ENCODE measurements around the gene HTRA2.
"Not testable (repeated sequence)": the region's sequence is repeated elsewhere in the genome, so short reads cannot be mapped to it uniquely, and the experiment has no call there.

HTRA2 gene

DNA sequence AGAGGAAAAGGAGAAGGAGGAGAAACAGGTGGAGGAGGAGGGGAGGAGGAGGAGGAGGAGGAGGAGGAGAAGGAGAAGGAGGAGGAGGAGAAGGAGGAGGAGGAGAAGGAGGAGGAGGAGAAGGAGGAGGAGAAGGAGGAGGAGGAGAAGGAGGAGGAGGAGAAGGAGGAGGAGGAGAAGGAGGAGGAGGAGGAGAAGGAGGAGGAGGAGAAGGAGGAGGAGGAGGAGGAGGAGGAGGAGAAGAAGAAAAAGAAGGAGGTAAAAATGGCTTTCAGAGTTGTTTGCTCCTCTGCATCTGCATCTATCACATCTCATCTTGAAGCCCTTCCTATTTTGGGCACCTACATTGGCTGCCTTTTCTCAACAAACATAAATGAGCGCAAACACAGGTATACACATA is 31.3 kb downstream of the HTRA2 start:
- DNase-seq (ENCODE audit: low read depth), result not testable (repeated sequence)

DNA sequence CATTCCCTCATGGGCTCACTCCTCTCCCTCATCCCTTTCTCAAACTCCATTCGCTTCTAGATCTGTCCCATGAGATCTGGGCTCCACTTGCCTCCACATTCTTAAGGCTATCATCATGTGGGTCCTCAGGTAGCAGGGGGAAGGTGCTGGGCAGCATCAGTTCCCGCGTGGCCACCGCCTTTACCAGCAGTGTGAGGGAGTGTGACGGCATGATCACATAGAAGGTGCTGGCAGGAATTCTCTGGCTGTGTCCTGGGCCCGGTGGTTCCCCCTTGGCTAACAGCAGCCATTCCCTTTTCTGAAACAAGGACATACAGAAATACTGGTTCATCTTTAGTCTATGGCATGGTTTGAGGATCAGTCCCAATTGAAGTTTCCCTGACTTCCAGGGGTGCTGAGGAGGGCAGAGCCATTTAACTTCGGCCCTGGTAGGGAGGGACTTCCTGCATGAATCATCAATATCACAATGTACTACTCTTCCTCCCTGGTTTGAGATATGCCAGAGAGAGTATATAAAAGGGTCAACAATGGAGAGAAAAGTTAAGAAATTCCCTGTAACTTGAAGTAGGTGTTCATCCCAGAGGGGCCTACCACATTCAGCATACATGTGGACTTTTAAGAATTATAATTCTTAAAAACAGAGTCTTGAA is 32.5 kb downstream of the HTRA2 start:
- no peak for DNase-seq (ENCODE audit: low read depth)

DNA sequence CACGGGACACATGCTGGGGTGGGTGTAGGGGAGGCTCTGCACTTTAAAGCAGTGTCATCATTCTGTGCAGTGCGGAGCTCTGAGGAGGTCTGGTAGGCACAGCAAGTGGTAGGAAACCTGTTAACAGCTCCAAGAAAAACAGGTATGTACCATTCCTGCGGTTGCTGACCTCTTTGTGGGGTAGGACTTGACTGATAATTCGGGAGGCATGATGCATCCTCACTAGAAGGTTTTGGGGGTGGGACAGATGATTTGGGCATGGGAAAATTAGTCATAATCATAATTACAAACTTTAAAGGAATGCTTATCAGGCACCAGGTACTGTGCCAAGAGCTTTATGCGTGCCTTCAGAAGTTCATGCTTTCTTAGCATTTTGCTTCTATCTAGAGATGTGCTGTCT is 34.5 kb downstream of the HTRA2 start:
- no peak for DNase-seq (ENCODE audit: low read depth)

DNA sequence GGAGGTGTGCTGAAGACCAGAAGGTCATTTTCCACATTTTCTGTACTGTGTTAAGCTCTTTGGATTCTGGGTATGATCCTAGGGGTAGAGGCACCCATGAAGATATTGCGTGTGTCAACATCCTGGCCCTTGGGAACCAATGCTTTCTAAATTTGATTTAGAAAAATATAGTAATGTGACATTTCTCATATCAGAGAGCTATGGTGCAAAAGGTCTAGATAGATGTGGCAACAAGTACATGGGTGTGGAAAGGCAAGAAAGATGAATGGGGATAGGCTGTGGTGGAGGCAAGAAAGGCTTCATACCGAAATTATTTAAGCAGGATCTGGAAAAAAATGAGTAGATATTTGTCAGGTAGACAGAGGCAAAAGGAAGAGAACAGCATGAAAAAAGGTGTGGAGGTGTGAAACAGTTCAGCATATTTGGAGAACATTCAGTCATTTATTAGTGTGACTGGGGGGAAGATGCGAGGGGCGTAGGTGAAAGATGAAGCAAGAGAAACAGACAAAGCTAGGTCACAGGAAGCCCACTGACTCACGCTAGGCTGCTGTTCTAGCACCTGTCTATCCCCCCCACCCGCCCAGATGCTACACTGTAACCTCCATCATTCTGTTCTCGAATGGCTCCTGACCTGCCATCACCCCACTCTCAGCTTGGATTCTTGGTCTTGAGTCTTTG is 36.5 kb downstream of the HTRA2 start:
- DNase-seq (ENCODE audit: low read depth), result no peak

DNA sequence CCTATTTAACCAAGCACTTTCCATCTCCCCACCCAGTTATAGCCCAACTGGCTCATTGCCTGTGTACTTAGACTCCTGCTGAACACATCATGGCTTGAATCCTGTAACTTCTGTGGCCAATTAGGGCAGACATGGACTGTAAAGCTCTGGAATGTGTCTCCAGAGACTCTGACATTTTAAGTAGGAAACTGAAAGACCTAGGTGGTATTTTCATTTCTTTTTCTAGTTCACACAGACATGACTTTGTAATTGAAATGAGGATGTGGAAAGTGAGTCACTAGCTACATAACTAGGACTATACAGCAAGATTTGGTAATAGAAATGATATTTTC is 37.0 kb downstream of the HTRA2 start:
- DNase-seq (ENCODE audit: low read depth), result no peak

DNA sequence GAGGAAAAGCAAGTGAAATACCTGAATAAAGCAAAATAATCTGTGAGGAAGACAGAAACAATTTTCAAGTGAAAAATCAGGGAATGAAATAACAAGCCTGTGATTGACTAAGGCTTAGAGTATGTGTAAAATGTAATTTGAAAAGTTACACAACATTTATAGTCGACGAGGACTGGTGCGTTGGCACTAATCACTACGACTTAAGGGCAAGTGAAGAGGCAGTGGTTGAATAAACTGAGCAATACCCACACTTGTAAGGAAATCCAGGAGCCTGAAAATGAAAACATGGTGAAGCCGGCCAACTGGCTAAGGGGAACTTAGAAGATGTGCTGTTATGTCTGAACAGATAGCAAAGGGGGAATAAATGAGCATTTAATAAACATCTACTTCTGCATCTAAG is 38.1 kb downstream of the HTRA2 start:
- DNase-seq (ENCODE audit: low read depth), result no peak

DNA sequence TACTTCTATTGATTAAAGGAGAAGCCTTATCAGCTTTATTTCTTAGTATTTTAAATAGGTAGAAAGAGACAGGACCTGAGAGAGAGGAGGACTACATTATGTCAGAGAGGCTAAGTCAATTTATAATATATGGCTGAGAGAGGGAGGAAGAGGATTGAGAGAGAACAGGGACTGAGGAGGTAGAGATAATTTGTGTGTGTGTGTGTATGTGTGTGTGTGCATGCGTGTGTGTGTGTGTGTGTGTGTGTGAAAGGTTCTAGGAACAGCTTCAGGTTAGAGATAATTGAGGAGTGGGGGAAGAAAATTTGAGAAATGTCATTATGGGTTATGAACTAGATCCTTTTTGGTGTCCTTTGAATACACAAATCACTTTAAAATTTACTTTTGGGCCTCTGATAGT is 40.0 kb downstream of the HTRA2 start:
- no peak for DNase-seq (ENCODE audit: low read depth)

DNA sequence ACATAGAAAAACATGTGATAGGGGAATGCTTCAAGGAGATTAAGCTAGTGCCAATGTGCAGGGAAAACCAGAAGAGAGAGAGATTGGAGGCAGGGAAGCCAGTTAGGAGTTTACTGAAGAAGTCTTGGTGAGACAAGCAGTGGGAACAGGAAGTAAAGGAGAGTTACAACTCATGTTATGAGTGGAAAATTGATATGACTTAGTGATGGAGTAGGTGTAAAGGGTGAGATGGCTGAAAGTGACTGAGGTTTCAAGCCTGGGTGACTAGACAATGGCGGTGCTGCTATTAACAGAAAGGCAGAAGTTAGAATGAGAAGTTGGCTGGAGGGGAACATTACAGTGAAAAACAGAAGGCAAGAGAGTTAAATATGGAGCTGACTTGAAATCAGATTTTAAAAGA is 41.3 kb downstream of the HTRA2 start:
- no peak for DNase-seq (ENCODE audit: low read depth)

DNA sequence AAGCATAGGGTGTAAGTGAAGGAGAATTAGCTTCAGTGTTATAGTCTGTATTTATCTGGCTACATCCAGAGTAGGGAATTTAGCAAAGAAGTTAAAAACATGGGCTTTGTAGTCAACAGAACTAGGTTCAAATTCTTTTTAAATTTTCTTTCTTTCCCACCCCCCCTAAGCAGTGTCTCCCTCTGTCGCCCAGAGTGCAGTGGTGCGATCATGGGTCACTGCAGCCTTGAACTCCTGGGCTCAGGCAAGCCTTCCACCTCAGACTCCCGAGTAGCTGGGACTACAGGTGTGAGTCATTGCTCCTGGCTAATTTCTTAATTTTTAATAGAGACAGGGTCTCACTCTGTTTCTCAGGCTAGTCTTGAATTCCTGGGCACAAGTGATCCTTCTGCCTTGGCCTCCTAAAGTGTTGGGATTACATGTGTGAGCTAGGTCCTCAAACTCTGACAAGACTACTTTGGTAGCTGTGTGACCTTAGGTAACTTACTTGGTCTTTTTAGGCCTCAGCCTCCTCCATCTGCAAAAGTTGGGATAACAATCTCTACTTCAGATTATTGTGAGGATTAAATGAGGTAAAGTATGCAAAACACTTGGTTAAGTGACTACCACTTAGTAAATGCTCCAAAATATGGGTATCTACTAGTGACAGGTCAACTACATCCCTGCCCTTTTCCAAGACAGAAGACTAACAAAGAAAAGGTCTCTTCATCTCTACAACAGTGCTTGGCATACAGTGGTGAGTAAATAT is 42.6 kb downstream of the HTRA2 start:
- no peak for DNase-seq (ENCODE audit: low read depth)

DNA sequence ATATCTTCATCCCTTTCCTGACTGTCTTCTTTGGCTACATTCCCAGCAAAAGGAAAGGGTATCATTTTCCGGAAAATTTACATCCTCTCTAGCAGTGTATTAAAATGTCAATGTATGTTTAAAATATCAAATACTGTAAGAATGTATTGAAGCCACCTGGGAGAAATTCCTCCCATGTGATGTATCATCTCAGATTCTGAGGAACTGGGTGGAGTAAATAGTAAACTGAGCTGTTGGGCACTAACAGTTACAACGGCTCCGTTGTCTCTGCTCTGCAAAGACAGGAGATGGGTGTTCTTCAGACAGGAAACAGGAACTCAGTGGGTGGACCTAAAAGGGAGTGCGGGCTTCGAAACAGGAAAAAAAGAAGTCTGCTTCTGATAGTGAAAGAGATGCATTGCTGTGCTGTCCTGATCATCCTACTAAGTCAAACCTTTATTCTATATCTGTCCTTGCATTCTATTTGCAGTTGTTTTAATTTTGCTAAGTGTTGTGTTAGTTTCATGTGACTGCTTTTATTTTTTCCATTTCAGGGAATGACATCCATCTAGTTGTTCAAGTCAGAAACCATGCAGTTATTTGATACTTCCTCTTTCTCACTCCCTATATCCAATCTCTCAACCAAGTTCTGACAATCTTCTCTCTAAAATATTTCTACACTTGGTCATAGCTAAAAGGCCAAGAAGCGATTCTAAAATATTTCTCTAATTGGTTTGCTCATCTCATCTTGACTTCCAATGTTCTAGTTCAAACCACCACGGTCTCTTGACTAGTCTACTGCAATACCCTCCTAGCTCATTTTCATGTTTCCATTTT is 44.2 kb downstream of the HTRA2 start:
- no peak for DNase-seq (ENCODE audit: low read depth)

DNA sequence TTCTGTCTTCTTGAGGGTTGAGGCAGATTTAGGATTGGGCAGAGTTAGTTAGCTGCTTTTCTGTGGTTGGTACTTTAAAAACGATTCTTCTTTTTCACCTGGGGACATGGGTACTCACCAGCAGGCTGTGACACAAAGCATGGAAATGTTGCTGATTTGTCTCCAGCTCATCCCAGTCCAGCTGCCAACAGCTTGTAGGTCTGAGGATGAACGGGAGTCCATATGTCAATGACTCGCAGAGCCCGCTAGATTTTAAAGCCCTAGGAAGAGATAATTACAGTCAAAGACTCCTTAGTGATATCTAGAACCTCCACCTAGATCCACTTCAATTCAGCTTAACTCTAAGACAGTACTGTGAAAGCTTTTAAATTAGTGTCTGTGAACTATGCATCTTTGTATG is 45.6 kb downstream of the HTRA2 start:
- no peak for DNase-seq (ENCODE audit: low read depth)

DNA sequence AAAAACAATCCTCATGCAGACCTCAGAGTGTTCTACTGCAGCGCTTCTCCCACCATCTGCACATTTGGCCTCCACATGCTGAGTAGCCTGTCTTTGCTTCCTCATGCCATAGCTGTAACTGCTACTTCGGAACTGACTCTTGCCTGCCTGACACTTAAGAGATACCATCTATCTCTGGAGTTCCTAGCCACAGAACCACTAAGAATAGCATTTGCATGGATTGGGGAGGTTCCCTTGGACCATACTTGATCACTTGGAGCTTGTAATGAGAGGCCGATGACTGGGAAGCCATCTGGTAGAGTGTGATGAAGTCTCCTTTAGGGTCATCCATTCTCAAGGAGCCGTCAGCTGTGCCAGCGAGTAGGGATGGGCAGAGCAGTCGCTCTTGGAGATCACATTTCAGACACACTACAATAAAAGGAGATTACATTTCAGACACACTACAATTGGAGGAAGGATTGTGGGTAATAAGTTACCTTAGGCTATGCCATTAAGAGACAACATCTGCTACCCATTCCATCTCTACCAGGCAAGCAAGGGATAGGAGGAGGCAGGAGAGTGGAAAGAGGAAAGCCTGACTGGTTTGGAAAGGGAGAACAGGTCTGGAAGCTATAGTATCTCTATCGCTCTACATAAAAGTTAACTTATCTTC is 46.6 kb downstream of the HTRA2 start:
- no peak for DNase-seq (ENCODE audit: low read depth)

DNA sequence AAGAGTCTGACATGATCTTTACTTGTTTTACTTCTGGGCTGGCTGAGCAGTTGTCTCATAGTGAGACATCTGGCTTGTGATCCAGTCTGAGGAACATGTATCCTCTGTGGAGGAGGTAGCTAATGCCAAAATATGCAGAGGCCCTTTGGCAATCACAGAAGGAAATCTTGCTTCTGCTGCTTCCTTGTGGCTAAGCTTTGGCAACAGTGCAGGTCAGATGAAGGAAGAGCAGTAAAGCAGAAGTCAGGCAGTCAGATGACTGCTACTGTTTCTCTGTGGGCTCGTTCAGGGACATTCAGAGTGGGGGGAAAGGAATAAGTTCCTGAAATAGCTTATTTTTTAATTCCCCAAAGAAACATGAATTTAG is 47.1 kb downstream of the HTRA2 start:
- no peak for DNase-seq (ENCODE audit: low read depth)

DNA sequence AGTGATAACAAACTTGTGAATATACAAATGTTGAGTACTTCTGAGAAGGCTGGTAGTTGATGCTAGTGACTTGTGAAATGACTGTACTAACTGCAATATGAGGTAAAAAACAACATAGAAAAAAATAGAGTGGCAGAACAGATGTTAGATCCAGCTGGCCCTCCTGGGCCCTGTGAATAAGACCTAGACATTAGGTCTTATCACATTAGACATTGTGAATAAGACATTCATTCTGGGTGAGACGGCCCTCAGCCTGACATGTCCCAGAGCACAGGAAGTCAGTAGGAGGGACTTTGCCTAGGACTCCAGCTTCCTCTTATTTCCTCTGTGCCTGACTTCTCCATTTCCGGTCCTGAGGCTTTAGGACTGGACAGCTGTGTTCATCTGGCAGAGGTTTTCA is 47.7 kb downstream of the HTRA2 start:
- DNase-seq (ENCODE audit: low read depth), result no peak

DNA sequence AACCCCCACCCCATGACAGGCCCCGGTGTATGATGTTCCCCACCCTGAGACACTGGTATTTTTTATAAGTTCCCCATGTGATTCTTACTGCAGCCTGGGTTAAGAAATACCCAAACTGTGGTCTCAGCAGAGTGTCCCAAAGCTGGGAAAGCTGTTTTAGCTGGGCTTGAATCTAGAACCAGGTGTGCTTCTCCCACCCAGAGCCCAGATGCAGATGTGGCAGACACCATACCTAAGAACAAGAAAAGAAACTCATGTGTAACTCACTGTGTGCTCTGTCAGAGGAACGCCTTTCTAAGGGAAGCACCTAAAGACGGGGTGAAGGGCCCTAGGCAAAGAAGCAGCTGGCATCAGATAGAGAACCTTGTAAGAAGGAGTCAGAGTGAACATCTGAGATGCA is 48.7 kb downstream of the HTRA2 start:
- no peak for DNase-seq (ENCODE audit: low read depth)

DNA sequence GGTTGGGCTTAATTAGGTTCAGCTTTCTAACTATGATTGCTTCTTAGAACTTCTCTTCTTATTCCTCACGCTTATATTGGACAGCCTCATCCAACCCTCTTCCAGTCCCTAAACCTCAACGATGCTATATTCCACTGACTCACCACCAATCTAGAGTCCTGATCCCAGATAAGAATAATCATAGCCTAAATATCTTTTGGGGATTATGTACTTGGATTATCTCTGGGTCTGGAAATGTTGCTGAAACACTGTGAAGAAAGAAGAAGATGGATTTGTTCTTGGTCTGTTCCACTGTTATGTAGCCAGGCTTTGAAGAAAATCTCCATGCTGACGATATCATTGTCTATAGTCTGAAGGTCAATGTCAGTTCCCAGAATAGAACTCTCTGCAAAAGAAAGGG is 51.7 kb downstream of the HTRA2 start:
- no peak for DNase-seq (ENCODE audit: low read depth)

DNA sequence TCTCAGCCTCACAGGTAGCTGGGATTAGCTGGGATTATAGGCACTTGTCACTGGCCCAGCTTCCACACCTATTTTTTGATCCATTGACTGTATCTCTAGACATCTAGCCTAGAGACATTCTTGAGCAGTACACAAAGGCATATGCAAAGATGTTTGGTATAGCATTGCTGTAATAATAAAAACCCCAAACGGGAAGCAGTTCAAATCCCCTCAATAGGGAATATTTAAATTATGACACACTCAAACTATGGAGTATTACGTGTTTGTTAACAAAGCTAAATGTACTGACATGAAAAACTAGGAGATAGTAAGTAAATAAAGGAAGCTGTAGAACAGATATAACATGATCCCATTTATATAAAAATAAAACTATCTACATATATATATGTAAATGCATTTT is 52.5 kb downstream of the HTRA2 start:
- no peak for DNase-seq (ENCODE audit: low read depth)
